ENCODE measurements around the gene SERPINB7.

SERPINB7 gene

GRCh38 chr18:63850020-63850419 is 74.8 kb downstream of the SERPINB7 start:
- DNase-seq = no peak

- no peak for DNase-seq
Observed at GRCh38 chr18:63850636-63851035, 75.4 kb downstream of the SERPINB7 start.

Data from activated CD4-positive, alpha-beta T cell treated with anti-CD3 and anti-CD28 coated beads, Interleukin-2, amount 50 U/mL, for 1 hour (primary cell).